ENCODE data around the gene PKD2L2.

- TF ChIP-seq, protein P1, sequence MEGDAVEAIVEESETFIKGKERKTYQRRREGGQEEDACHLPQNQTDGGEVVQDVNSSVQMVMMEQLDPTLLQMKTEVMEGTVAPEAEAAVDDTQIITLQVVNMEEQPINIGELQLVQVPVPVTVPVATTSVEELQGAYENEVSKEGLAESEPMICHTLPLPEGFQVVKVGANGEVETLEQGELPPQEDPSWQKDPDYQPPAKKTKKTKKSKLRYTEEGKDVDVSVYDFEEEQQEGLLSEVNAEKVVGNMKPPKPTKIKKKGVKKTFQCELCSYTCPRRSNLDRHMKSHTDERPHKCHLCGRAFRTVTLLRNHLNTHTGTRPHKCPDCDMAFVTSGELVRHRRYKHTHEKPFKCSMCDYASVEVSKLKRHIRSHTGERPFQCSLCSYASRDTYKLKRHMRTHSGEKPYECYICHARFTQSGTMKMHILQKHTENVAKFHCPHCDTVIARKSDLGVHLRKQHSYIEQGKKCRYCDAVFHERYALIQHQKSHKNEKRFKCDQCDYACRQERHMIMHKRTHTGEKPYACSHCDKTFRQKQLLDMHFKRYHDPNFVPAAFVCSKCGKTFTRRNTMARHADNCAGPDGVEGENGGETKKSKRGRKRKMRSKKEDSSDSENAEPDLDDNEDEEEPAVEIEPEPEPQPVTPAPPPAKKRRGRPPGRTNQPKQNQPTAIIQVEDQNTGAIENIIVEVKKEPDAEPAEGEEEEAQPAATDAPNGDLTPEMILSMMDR (IDR thresholded peaks at IDR 0.05), result no peak
- no peak for TF ChIP-seq POLR2A (IDR thresholded peaks at IDR 0.05)
These were observed 49.5 kb downstream of the PKD2L2 start for GRCh38 chr5:137938751-137939143.
